GM04503 (cell line): ENCODE measurements around the gene CIC.

Experiments used
- DNase-seq: peaks from one replicate; pipeline ENCODE4 v3.0.0-alpha.2; 2012; ENCODE audit warnings: low read depth

CIC gene

DNA sequence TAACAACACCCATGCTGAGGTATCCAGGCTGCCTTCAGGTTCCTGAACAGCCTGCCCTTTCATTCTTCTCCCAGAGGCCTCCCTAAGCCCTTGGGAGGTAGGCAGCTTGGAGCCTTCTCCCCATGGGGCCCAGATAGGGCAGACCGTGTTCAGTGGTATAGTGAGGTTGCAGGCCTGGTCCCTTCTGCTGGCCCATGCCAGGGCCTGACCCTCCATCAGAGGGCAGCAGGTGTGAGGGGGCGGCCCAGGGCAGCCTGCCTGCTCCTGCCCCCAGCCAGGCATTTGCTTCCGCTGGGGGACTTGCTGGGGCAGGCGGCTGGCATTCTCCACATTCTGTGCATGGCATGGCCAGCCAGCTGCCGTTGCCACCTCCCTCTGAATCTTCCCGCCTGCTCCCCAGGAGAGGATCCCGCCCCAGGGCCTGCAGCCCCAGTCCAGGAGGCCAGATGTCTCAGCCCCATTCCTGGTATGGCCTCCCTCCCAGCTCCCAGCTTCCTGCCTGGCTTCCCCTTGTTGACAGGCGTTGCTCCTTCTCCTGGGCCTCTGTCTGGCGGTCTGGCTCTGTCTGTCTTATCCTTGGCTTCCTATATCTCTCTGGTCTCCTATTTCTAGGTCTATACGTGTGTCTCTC, 8.9 kb downstream of the CIC start:
- no peak for DNase-seq

- DNase-seq: no peak
Measured at GRCh38 chr19:42278452-42279154, 9.6 kb downstream of the CIC start.

- DNase-seq: no peak
Measured at GRCh38 chr19:42279155-42279901, 10.3 kb downstream of the CIC start.

DNA sequence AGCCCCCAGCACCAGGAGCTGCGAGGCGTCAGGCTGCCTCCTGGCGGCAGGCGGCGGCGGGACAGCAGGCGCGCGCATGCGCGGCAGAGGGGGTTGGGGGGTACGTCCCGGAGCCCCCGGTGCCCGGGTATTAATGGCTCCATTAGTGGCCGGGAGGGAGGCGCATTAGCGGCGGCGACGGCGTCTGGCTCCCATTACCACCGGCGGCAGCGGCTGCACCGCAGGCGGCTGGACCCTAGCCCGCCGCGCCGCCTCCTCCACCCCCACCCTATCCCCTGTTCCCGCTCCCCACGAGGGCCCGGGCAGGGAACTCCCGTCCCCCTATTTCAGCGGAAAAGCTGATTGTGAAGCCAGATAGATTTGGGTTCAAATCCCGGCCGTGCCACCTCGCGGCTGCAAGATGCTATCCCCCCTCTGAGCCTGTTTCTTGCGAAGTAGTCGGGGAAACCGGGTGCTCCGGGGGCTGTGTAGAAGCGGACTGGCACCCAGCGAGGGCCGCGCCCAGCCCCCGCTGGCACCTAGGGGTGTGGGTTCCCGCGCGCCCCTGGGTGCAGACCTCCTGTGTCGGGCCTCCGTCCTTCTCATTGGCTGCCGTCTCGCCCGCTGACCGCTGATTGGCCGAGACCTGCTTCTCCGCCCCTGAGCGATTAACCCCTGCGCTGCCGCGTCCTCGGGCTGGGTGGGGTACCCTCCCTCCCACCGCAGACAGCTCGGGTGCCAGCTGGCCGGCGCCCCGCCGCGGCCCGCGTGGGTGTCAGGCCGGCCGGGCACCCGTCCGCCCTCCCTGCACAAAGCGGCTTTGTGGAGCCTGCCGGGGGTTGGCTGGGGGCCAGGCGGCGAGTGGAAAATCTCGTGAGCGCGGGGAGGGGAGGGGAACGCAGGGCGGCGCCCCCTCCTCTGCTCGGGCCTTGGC, 11.1 kb downstream of the CIC start:
- DNase-seq: no peak

- DNase-seq: no peak
Measured at GRCh38 chr19:42280815-42281145, 11.7 kb downstream of the CIC start.

DNA sequence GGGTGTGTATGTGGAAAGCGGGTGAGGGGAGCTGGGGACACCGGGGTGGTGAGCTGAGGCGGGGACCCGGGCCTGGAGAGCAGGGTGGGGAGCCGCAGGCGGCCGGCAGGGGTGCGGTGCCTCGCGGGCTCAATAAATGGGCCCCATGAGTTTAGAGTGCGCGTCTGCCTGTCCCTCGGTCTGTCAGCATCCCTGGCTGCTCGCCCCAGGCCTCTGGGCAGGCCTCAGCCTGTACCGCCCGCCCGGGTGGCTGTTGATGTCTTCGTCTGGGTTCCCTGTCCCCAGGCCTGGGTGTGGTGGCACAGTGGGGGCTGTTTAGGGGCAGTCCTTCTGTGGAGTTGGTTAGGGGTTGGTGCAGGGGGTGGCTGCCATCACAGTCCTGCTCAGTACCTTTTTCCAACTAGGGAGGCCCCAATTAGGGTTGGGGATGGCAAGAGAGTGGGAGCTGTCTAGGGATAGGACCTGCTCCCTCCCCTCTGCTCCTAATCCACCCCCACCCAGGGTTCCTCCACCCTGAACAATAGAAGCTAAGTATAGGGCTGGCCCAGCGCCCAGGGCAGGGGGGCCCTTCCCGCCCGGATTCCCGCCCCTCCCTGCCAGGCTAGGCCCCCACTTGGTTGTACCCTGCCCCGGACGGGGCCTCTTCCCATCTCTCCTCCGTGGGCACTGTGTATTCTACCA, 12.2 kb downstream of the CIC start:
- no peak for DNase-seq

DNA sequence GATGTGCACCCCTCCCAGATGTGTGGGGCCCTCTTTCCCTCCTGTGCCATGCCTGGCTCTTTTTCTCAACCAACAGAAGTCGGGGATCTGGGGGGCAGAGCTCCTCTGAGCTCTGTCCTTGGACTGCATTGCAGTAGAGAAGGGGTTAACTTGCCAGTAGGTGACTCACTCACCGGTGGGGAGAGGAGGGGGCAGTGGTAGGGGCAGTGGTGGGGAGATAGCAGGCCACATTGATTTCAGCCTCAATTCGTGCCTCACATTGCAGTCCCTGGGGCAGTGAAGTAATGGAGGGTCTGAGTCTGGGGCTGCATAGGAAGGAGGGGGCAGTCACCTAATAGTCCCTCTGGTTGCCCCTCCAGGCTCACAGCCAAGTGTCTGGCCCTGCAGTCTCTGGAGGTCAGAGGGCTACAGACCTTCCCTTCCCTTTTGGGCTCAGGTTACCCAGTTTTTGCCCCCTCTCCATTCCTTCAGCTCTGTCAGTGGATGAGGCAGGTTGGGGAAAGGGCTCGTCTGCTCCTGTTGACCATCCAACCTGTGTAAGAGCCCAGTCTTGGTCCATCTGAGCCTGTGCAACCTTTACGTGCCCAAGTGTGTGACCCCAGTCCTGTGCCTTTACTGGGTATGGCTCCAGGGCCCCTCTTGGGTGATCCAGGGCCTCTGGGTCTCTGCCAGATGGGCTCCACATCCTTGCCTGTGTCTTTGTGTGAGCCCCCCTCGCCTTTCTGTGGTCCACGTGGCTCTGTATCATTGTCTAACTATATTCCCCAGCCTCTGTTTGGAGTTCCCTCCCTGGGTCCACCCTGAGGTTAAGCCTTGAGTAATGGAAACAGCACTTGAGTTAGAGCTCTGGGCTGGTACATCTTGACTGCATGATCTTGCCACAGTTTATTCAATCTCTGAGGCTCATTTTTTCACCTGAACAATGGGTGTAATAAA, 13.0 kb downstream of the CIC start:
- no peak for DNase-seq

DNA sequence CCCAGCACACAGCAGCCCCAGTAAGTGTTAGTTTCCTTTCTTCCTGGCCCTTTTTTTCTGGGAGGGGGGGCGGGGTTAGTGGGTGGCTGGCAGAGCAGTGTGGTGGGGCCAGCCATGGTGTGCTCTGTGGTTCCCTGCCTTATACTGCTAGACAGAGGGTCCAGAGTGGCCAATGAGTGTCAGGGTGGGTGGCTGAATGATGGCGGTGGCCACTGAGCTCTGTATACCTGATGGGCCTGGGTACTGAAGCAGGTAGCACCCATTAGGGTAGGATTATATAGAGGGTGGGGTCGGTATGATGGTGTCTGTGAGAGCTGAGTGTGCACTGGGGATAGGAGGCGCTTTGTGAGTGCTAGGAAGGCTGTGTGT, 13.8 kb downstream of the CIC start:
- DNase-seq: no peak

DNA sequence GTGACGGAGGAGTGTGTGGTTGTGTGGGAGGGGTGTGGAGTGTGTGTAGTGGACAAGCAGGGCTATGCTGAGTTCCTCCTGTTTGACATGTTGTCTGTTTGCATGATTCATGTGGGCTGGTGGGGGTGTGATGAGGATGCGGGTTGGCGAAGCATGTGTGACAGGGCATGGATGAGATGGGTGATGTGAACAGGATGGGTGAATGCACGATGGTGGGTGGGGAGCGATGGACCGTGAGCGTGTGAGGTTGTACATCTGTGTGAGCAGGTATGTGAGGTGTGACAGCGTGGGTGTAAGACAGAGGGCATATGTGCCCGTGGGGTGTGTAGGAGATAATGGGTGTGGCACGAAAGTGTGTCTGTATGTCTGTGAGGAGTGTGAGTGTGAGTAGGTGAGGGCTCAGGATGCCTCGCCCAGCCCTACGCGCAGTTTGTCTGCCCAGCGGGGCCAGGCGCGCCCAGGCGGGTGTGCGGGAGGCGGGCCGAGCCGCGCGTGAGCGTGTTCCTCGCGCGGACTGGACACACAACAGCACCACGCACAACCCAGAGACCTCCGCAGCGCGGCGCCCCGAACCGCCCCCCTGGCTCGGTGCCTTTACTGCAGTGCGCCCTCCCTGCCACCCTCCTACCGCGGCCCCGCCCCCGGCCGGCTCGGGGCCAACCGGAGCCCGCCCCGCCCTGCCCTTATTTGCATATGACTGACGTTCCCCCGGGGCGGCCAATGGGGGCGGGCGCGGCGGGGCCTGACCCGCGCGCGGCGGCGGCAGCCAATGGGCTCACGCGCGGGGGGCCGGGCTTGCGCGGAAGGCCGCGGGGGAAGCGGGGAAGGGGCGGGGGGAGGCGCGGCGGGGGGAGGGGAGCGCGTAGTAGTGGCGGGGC, 14.4 kb downstream of the CIC start:
- DNase-seq: no peak

- no peak for DNase-seq
Measured at GRCh38 chr19:42284066-42284501, 15.0 kb downstream of the CIC start.

- DNase-seq: no peak
Measured at GRCh38 chr19:42284591-42285341, 15.7 kb downstream of the CIC start.

DNA sequence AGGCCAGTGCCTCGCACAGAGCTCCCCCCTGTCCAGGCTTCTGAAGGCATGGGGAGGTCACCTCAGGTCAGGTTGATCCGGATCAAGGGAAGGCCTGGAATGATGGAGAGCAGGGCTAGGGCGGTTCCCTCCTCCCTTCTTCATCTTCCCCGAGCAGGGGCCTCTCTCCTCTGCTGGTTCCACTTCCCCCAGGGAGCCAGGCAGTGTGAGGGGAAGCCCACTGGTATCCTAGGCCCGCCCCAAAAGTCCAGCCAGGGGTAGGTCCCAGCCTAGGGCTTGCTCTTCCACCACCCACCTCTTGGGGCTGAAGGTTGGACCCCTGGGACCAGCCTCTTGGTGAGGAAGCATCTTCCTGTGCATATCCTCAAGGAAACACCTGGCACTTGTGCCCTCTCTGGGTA, 16.5 kb downstream of the CIC start:
- DNase-seq: no peak

DNA sequence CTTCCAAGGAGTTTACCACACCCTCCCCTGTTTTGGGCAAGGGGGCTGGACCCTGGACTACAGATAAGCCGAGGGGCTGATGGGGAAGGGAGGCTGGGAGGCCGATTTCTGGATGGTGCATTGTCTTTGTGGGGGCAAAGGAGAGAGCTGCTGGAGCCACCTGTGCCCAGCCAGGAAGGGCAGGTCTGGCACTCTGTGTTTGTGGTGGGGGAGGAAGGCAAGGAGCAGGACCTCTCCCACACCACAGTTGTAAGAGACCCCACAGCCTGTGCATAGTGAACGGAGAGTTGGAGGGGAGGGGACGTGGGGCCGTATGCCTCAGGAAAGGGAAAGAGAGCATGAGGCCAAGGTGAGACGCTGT, 16.9 kb downstream of the CIC start:
- no peak for DNase-seq

DNA sequence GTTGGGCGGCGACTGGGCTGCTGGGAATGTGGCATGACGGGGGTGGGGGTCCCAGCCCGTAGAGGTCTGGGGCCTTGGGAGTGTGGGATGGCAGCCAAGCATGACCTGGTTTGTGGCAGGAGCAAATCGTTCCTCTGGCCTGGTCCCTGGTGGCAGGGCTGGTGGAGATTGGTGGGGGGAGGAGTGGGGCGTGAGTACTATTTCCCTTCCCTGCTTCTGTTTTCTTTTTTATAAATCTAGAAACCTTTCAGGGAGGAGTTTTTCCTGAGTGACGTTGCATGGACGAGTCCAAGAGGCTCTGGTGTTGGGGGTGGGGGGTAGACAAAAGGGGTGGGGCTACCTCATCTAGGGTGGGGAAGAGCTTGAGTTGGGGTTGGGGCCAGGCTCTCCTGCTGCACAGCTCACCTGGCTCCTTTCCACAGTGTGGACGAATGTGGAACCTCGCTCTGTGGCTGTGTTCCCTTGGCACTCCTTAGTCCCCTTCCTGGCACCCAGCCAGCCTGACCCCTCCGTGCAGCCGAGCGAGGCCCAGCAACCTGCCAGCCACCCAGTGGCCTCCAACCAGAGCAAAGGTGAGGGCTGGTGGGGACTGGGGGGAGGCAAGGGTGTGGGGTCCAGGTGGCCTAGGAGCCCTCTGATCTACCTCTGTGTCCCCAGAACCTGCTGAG, 17.4 kb downstream of the CIC start:
- no peak for DNase-seq

DNA sequence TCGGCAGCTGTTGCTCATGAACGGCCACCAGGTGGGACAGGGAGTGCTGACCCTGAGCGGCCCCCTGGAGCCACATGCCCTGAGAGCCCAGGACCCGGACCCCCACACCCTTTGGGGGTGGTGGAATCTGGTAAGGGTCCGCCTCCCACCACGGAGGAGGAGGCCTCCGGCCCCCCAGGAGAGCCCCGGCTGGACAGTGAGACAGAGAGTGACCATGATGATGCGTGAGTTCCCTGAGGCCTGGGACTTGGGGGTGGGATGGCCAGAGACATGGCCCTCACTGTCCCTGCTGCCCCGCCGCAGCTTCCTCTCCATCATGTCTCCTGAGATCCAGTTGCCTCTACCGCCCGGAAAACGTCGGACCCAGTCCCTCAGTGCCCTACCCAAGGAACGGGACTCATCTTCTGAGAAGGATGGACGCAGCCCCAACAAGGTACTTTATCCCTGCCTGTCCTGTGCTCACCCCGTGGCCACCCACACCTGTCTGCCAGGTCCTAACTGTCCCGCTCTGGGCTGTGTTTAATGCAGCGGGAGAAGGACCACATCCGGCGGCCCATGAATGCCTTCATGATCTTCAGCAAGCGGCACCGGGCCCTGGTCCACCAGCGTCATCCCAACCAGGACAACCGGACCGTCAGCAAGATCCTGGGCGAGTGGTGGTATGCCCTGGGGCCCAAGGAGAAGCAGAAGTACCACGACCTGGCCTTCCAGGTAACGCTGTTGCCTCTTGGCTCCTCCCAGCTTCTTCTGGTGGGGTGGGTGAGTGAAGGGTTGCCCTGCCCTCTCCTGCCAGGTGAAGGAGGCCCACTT, 18.2 kb downstream of the CIC start:
- DNase-seq: no peak

GRCh38 chr19:42287827-42288107, 18.7 kb downstream of the CIC start:
- no peak for DNase-seq

- DNase-seq: no peak
Measured at GRCh38 chr19:42288387-42288786, 19.3 kb downstream of the CIC start.
